ENCODE results near the gene CAMTA1.

Gene CAMTA1

GRCh38 chr1:6852136-6852890, 67.1 kb downstream of the CAMTA1 start:
- no peak for DNase-seq

GRCh38 chr1:6854166-6854565, 68.9 kb downstream of the CAMTA1 start:
- no peak for DNase-seq

- no peak for DNase-seq
Observed at GRCh38 chr1:6857831-6858230, 72.6 kb downstream of the CAMTA1 start.

GRCh38 chr1:6858596-6858995, 73.3 kb downstream of the CAMTA1 start:
- DNase-seq: no peak

GRCh38 chr1:6859415-6860343, 74.4 kb downstream of the CAMTA1 start:
- no peak for DNase-seq

- DNase-seq: no peak
Observed at GRCh38 chr1:6860401-6860800, 75.1 kb downstream of the CAMTA1 start.

- DNase-seq: no peak
Observed at GRCh38 chr1:6861075-6861724, 75.9 kb downstream of the CAMTA1 start.

- no peak for DNase-seq
Observed at GRCh38 chr1:6862906-6863305, 77.7 kb downstream of the CAMTA1 start.

- DNase-seq: no peak
Observed at GRCh38 chr1:6864166-6864565, 78.9 kb downstream of the CAMTA1 start.

- DNase-seq: peak; percentile 40
Observed at GRCh38 chr1:6866825-6867224, 81.6 kb downstream of the CAMTA1 start.

- DNase-seq: no peak
Observed at GRCh38 chr1:6867321-6867720, 82.1 kb downstream of the CAMTA1 start.

- DNase-seq: no peak
Observed at GRCh38 chr1:6867729-6868659, 82.7 kb downstream of the CAMTA1 start.

GRCh38 chr1:6868660-6869380, 83.6 kb downstream of the CAMTA1 start:
- no peak for DNase-seq

- no peak for DNase-seq
Observed at GRCh38 chr1:6869545-6869944, 84.3 kb downstream of the CAMTA1 start.

GRCh38 chr1:6870086-6870485, 84.8 kb downstream of the CAMTA1 start:
- DNase-seq: no peak

- DNase-seq: no peak
Observed at GRCh38 chr1:6870571-6870970, 85.3 kb downstream of the CAMTA1 start.

GRCh38 chr1:6871300-6871972, 86.2 kb downstream of the CAMTA1 start:
- DNase-seq: no peak

- DNase-seq: no peak
Observed at GRCh38 chr1:6872573-6873261, 87.5 kb downstream of the CAMTA1 start.

GRCh38 chr1:6873298-6874015, 88.2 kb downstream of the CAMTA1 start:
- DNase-seq: no peak

- DNase-seq: no peak
Observed at GRCh38 chr1:6874298-6874697, 89.0 kb downstream of the CAMTA1 start.

Measured in NCI-H82 (cell line).